WTC11 (cell line): ENCODE data around the gene DYNC1LI2.

Source experiments
- CDX4 ChIP-seq: fragments of 250-450 bp; sonication (Bioruptor Pico); IDR thresholded peaks from 2 replicates; pipeline ENCODE4 v1.9.0; 2021; ENCODE audit warnings: moderate library complexity, mild to moderate bottlenecking, inconsistent platforms, borderline replicate concordance
- HMGA2 ChIP-seq: fragments of 250-450 bp; sonication (Bioruptor Pico); IDR thresholded peaks from 2 replicates; pipeline ENCODE4 v1.4.0; 2021; ENCODE audit warnings: mild to moderate bottlenecking, moderate library complexity
- NR2C2 ChIP-seq: sonication (generic); formaldehyde crosslinking; IDR thresholded peaks from 2 replicates; pipeline ENCODE4 v1.8.0; 2022; ENCODE audit warnings: mild to moderate bottlenecking, missing genetic modification reagents
- TF ChIP-seq, protein P1 (sequence below): fragments of 200-600 bp; IDR thresholded peaks from 2 replicates; pipeline ENCODE4 v1.8.0; 2022; ENCODE audit warnings: antibody characterized with exemption
- TF ChIP-seq, protein P2 (sequence below): sonication (generic); formaldehyde crosslinking; IDR thresholded peaks from 2 replicates; pipeline ENCODE4 v1.8.0; 2022; ENCODE audit warnings: mild to moderate bottlenecking, missing genetic modification reagents

DNA sequence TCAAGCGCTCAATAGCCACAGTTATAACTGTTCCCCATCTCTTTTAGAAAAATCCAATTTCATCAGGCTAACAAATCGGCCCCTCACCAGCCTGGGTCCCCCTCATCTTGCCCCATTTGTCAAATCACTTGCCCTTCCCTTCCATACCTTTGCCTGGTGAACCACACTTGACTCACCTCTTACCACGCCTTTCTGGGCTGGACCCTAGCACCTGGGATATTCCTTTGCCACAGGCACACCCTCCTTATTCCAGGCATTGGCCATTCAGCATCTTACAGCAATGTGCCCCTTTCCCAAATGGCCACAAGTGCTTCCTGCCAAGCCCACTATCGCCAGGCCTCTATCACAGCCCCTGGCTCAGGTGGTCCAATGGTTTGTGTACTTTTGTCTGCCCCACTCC is 69.7 kb downstream of the DYNC1LI2 start:
- TF ChIP-seq, protein P1, sequence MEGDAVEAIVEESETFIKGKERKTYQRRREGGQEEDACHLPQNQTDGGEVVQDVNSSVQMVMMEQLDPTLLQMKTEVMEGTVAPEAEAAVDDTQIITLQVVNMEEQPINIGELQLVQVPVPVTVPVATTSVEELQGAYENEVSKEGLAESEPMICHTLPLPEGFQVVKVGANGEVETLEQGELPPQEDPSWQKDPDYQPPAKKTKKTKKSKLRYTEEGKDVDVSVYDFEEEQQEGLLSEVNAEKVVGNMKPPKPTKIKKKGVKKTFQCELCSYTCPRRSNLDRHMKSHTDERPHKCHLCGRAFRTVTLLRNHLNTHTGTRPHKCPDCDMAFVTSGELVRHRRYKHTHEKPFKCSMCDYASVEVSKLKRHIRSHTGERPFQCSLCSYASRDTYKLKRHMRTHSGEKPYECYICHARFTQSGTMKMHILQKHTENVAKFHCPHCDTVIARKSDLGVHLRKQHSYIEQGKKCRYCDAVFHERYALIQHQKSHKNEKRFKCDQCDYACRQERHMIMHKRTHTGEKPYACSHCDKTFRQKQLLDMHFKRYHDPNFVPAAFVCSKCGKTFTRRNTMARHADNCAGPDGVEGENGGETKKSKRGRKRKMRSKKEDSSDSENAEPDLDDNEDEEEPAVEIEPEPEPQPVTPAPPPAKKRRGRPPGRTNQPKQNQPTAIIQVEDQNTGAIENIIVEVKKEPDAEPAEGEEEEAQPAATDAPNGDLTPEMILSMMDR: no peak
- TF ChIP-seq, protein P2, sequence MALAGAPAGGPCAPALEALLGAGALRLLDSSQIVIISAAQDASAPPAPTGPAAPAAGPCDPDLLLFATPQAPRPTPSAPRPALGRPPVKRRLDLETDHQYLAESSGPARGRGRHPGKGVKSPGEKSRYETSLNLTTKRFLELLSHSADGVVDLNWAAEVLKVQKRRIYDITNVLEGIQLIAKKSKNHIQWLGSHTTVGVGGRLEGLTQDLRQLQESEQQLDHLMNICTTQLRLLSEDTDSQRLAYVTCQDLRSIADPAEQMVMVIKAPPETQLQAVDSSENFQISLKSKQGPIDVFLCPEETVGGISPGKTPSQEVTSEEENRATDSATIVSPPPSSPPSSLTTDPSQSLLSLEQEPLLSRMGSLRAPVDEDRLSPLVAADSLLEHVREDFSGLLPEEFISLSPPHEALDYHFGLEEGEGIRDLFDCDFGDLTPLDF (CRISPR knock-in tag): no peak
- TF ChIP-seq CDX4 (CRISPR knock-in tag) (no peak), NR2C2 (CRISPR knock-in tag) (no peak), HMGA2 (CRISPR knock-in tag) (no peak)
